CD4-positive, alpha-beta memory T cell (primary cell): ENCODE results near the gene OPRL1. TPM values are rescaled to one million over a fixed set of nuclear protein-coding genes. Genes with fewer than 3 reads are reported as not detected.

Experiments used
- CTCF ChIA-PET: fragments of 350-600 bp; sonication (Branson Sonifier 250); formaldehyde crosslinking; loops from one replicate; lab custom pipeline; 2021; ENCODE audit warnings: inconsistent platforms; ENCODE audit not compliant: partially characterized antibody; lab: Charles Lee
- POLR2A ChIA-PET: fragments of 350-600 bp; sonication (Branson Sonifier 250); formaldehyde crosslinking; loops from one replicate; lab custom pipeline; 2021; ENCODE audit not compliant: partially characterized antibody; lab: Charles Lee
- DNase-seq, 5 donors: peaks; one replicate each; pipeline versions ENCODE4 v3.0.0 to v3.0.0-alpha.2; 2020 to 2022; ENCODE audit warnings: mixed read lengths in 1 of 5
- H3K27ac ChIP-seq: one replicate; pipeline ENCODE4 v1.7.0; 2013; ENCODE audit warnings: low read depth, low read length
- H3K27me3 ChIP-seq: 2 replicates; pipeline ENCODE4 v1.7.0; 2013; ENCODE audit warnings: mild to moderate bottlenecking, low read length, moderate library complexity; ENCODE audit not compliant: insufficient read depth
- H3K36me3 ChIP-seq: 2 replicates; pipeline ENCODE4 v1.7.0; 2013; ENCODE audit warnings: mild to moderate bottlenecking, low read length, moderate library complexity; ENCODE audit not compliant: insufficient read depth
- H3K4me1 ChIP-seq: 2 replicates; pipeline ENCODE4 v1.7.0; 2013; ENCODE audit warnings: mild to moderate bottlenecking, low read length, moderate library complexity; ENCODE audit not compliant: insufficient read depth
- H3K4me3 ChIP-seq, 2 donors: one replicate each; pipeline ENCODE4 v1.7.0; 2013; ENCODE audit warnings: low read length in 2 of 2, mild to moderate bottlenecking in 1 of 2
- H3K9me3 ChIP-seq, 2 donors: one replicate each; pipeline ENCODE4 v1.7.0; 2013; ENCODE audit warnings: low read length in 2 of 2, control low read depth in 1 of 2; ENCODE audit not compliant: control insufficient read depth in 1 of 2
- H3K27ac Mint-ChIP-seq, 7 donors: one replicate each; pipeline ENCODE4 v1.8.0; 2020 to 2021; ENCODE audit warnings: mixed read lengths in 7 of 7, mild to moderate bottlenecking in 6 of 7, inconsistent platforms in 3 of 7, moderate library complexity in 3 of 7
- H3K27me3 Mint-ChIP-seq, 2 donors: one replicate each; pipeline ENCODE4 v1.8.0; 2020 to 2021; ENCODE audit warnings: mixed read lengths in 2 of 2
- H3K36me3 Mint-ChIP-seq, 2 donors: one replicate each; pipeline ENCODE4 v1.8.0; 2020 to 2021; ENCODE audit warnings: mixed read lengths in 2 of 2, inconsistent platforms in 1 of 2, mild to moderate bottlenecking in 1 of 2
- H3K4me1 Mint-ChIP-seq, 4 donors: one replicate each; pipeline ENCODE4 v1.8.0; 2020 to 2021; ENCODE audit warnings: mixed read lengths in 4 of 4, mild to moderate bottlenecking in 1 of 4
- H3K4me3 Mint-ChIP-seq, 8 donors: one replicate each; pipeline ENCODE4 v1.8.0; 2020 to 2021; ENCODE audit warnings: mixed read lengths in 8 of 8, mild to moderate bottlenecking in 7 of 8, moderate library complexity in 6 of 8, inconsistent platforms in 3 of 8
- H3K9me3 Mint-ChIP-seq, 8 donors: one replicate each; pipeline ENCODE4 v1.8.0; 2020 to 2021; ENCODE audit warnings: mixed read lengths in 8 of 8, mild to moderate bottlenecking in 5 of 8, inconsistent platforms in 3 of 8, moderate library complexity in 1 of 8
- intact Hi-C: fragments of 100-400 bp; cut with micrococcal nuclease; formaldehyde crosslinking; loops from one replicate; pipeline ENCODE4 v1.15.1; 2023
- polyA plus RNA-seq, 2 donors: library from polyadenylated mRNA; unstranded; fragments of 300-500 nt; fragmentation: Illumina TruSeq; gene quantifications; one replicate each; pipeline ENCODE4 v1.2.3, GENCODE V29; 2021
- total RNA-seq, 2 experiments: library from RNA; stranded (reverse); gene quantifications; one replicate each; pipeline ENCODE4 v1.2.3, GENCODE V29; 2021

Gene OPRL1
- total and polyA plus RNA-seq, 4 experiments from 2014 or later, result 0.68 to 1.1 (median 0.97) TPM

DNA sequence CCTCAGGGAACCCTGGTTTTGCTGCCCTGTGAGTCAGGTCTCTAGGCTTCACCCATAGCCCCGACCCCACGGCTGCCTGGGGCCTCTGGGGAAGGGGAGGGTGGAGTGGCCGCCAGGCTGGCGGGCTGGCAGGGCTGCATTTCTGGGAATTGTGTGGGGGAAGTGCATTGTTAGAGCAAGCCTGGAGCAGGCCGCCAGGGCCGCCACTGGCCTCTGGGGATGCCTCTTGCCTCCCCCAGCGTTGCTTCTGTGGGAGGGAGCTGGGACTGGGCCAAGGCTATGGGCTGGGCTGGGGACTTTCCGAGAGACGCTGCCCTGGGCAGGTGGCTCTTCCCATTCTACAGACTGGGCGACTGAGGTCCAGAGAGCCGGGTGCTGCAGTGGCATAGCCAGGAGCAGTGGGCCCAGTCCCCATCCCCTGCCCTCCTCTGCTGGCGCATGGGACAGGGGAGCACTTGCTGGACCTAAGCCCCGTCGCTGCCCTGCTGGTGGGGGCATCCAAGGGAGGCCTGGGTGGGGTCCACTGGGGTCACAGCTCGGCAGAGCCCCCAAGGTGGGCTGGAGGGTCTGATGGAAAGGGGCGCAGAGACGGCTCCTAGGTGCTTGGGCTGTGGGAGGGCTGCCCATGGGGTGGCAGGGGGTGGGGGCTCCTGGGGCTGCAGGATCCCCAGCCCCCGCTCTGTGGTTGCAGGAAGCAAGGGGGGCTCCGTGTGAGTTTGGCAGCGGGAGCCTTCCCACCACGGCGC is 23.8 kb upstream of the OPRL1 start:
- no peaks in the 10 kb centered on the region for H3K36me3 ChIP-seq
- ChIA-PET CTCF (interaction anchor here (1.2 to 11.2 kb wide), 2 partner anchors 11 to 16 kb away, joined by 4 to 133 read pairs; partner anchors contain the start of gene C20orf204), POLR2A (interaction anchor here (1.4 to 1.8 kb wide), 3 partner anchors 17 to 76 kb away, joined by 4 to 14 read pairs (median 6); partner anchors contain the start of genes PRPF6 and SAMD10)
- no peak for DNase-seq
- Mint-ChIP-seq H3K27ac (no peak overlapping the region), H3K9me3 (no peaks in the 10 kb centered on the region), H3K36me3 (no peaks in the 10 kb centered on the region), H3K4me3 (no peak overlapping the region), H3K4me1 (peaks cover 3 to 17% (median 9%) of the 10 kb centered on the region in 4 donors), H3K27me3 (peaks cover 11 to 20% of the 10 kb centered on the region in 2 donors)
- H3K9me3 ChIP-seq, result no peaks in the 10 kb centered on the region
- no peak overlapping the region for H3K4me3 ChIP-seq
- intact Hi-C loops, result no loop called here
- H3K4me1 ChIP-seq, result peaks cover 16% of the 10 kb centered on the region
- H3K27ac ChIP-seq, result no peak overlapping the region
- peaks cover 2% of the 10 kb centered on the region for H3K27me3 ChIP-seq

DNA sequence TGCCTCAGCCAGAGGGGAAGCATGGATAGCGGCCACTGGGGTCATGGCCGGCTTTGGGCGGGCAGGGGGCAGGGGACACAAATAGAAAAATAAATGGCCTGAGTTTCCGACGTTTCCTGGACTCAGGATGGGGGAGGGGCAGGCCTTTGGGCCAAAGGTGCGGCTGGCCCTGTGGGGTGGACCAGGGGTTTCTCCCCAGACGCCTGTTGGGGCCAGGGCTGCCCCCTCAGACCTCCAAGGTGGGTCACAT is 23.3 kb upstream of the OPRL1 start:
- ChIA-PET CTCF (interaction anchor here (1.2 to 11.2 kb wide), 2 partner anchors 10 to 17 kb away, joined by 4 to 133 read pairs; partner anchors contain the start of gene C20orf204), POLR2A (interaction anchor here (1.4 to 1.8 kb wide), 3 partner anchors 18 to 77 kb away, joined by 4 to 14 read pairs (median 6); partner anchors contain the start of genes PRPF6 and SAMD10)
- Mint-ChIP-seq H3K27ac (no peak overlapping the region), H3K9me3 (no peaks in the 10 kb centered on the region), H3K4me3 (no peak overlapping the region), H3K27me3 (peaks cover 11 to 20% of the 10 kb centered on the region in 2 donors), H3K36me3 (no peaks in the 10 kb centered on the region), H3K4me1 (peaks cover 3 to 17% (median 9%) of the 10 kb centered on the region in 4 donors)
- intact Hi-C loops, result no loop called here
- H3K27ac ChIP-seq, result no peak overlapping the region
- no peaks in the 10 kb centered on the region for H3K36me3 ChIP-seq
- no peak overlapping the region for H3K4me3 ChIP-seq
- H3K27me3 ChIP-seq, result no peaks in the 10 kb centered on the region
- DNase-seq, result no peak
- H3K9me3 ChIP-seq, result no peaks in the 10 kb centered on the region
- H3K4me1 ChIP-seq, result peaks cover 16% of the 10 kb centered on the region

DNA sequence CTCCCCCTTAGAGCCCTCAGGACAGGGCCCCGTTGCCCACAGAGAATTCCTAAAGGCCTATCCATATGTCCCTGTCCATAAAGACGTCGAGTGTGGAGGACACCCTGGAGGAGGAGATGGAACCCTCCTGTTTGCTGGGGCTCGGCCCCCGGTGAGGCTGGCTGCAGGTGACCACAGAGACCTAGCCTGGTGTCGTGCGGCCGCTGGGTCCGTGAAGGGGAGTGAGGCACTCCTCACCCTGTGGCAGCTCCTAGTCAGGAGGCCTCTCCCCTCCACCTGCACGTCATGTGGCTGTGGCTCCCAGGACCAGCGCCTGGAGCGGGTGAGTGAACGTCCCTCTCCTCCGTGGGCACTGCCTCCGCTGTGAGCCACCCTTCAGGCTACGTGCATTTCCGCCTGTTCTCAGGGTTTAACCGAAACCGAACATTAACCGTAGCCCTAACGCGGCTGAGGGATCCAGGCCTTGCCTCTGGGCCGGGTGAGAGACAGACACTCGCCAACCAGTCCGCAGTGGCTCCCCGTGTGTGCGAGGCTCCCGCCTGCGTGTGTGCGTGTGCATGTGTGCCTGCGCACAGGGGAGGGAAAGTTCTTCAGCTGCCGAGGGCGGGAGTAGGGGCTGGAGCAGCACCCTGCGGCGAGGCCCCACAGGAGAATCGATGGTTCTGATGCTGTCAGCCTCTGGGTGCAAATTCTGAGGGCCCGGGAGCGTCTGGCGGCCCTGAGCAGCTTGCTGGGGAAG is 22.8 kb upstream of the OPRL1 start:
- Mint-ChIP-seq H3K27ac (no peak overlapping the region), H3K36me3 (no peaks in the 10 kb centered on the region), H3K4me1 (peaks cover 3 to 20% (median 9%) of the 10 kb centered on the region in 4 donors), H3K27me3 (peaks cover 6 to 17% of the 10 kb centered on the region in 2 donors), H3K4me3 (peak overlapping the region in 6 of 8 donors; percentile 35 to 64 (median 53)), H3K9me3 (no peaks in the 10 kb centered on the region)
- no peak for DNase-seq
- CTCF ChIA-PET, result interaction anchor here (0.7 to 11.2 kb wide), 11 partner anchors 10 to 193 kb away, joined by 3 to 133 read pairs (median 6); partner anchors contain the start of genes C20orf204, OPRL1, PRPF6 and RGS19
- no peak overlapping the region for H3K27ac ChIP-seq
- POLR2A ChIA-PET, result interaction anchor here (0.6 to 1.8 kb wide), 7 partner anchors 13 to 161 kb away, joined by 3 to 14 read pairs (median 4); partner anchors contain the start of genes PRPF6 and SAMD10
- H3K4me3 ChIP-seq, result no peak overlapping the region
- H3K27me3 ChIP-seq, result no peaks in the 10 kb centered on the region
- intact Hi-C loops, result loop anchor here (1.0 kb wide), 1 partner anchor 18 kb away; no protein-coding TSS in a partner anchor
- no peaks in the 10 kb centered on the region for H3K36me3 ChIP-seq
- H3K9me3 ChIP-seq, result no peaks in the 10 kb centered on the region
- peaks cover 17% of the 10 kb centered on the region for H3K4me1 ChIP-seq

DNA sequence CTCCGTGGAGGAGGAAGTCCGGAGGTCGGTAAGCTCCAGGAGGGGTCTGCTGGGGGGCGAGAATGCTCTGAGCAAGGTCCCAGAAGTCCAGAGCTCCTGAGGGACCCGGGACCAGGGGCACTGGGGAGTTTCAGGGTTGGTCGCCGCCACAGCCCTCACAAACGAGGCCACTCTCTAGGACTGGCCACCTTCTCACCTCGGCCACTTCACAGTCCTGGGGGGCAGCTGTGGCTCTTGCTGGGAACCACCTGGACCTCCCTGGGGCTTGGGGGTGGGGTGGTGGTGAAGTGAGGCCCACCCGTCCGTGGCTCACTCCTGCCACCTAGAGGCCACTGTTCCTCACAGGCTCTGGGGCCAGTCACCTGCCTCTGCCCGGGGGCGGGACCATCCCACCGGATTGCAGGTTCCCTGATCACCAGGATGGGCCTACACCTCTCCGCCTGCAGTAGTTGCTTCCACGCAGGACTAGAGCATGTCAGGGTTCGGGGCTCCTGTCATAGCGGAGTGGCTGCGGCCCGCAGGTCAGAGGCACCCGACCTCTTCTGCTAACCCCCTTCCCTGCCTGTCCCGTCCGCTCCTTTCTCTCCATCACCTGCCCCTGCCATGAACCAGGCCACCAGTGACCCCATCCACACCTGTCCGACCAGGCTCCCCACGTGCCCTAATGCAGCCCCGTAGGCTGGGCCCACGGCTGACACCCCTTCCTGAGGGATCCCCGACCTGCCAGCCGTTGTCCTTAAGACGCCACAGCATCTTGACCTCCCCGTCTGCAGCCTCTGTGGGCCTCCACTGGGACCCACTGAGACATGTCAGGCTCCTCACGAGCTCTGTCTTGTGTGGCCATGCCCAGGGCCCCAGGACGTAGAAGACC is 22.0 kb upstream of the OPRL1 start:
- Mint-ChIP-seq H3K27me3 (peaks cover 6 to 14% of the 10 kb centered on the region in 2 donors), H3K4me1 (peaks cover 3 to 20% (median 9%) of the 10 kb centered on the region in 4 donors), H3K36me3 (no peaks in the 10 kb centered on the region), H3K4me3 (peak overlapping the region in 7 of 8 donors; percentile 26 to 64 (median 49)), H3K27ac (peak overlapping the region in 1 of 7 donors; percentile 53), H3K9me3 (no peaks in the 10 kb centered on the region)
- Histone ChIP-seq H3K4me3 (no peak overlapping the region), H3K4me1 (peaks cover 25% of the 10 kb centered on the region), H3K9me3 (no peaks in the 10 kb centered on the region), H3K27ac (no peak overlapping the region), H3K36me3 (no peaks in the 10 kb centered on the region), H3K27me3 (no peaks in the 10 kb centered on the region)
- DNase-seq, result peak; percentile 62 to 72 (median 69)
- ChIA-PET CTCF (interaction anchor here (0.7 to 11.2 kb wide), 11 partner anchors 9 to 193 kb away, joined by 3 to 133 read pairs (median 6); partner anchors contain the start of genes C20orf204, OPRL1, PRPF6 and RGS19), POLR2A (interaction anchor here (0.6 to 1.8 kb wide), 8 partner anchors 14 to 162 kb away, joined by 3 to 14 read pairs (median 4); partner anchors contain the start of genes LKAAEAR1, PRPF6 and SAMD10)
- intact Hi-C loops, result loop anchor here (1.0 kb wide), 1 partner anchor 19 kb away; no protein-coding TSS in a partner anchor

DNA sequence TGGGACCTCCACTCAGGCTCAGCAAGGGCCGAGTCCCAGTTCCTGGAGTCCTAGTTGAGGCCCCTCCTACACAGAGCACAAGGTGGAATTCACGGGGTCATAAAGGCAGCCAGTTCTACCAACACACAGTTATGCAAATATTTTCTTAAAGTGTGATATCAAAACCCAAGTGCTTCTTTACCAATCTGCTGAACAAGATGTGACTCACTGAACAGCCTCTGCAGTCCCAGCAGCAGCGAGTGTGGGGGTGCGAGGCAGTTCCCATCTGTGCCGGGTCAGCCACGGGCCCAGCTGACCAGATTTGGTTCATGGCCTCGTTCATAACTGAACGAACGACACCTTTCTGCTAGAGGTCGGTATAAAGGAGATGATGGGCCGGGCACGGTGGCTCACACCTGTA is 21.3 kb upstream of the OPRL1 start:
- Mint-ChIP-seq H3K4me1 (peaks cover 1 to 21% (median 10%) of the 10 kb centered on the region in 4 donors), H3K4me3 (peak overlapping the region in 1 of 8 donors; percentile 35), H3K27ac (no peak overlapping the region), H3K27me3 (peaks cover 2 to 9% of the 10 kb centered on the region in 2 donors), H3K9me3 (no peaks in the 10 kb centered on the region), H3K36me3 (no peaks in the 10 kb centered on the region)
- DNase-seq, result no peak
- ChIA-PET CTCF (interaction anchor here (2.3 to 11.2 kb wide), 3 partner anchors 19 to 85 kb away, joined by 6 to 133 read pairs (median 47); partner anchors contain the start of genes C20orf204, PRPF6 and SAMD10), POLR2A (interaction anchor here (1.1 to 1.4 kb wide), 2 partner anchors 19 to 26 kb away, joined by 3 read pairs; partner anchors contain the start of gene LKAAEAR1)
- intact Hi-C loops, result no loop called here
- H3K27me3 ChIP-seq, result no peaks in the 10 kb centered on the region
- H3K27ac ChIP-seq, result no peak overlapping the region
- no peaks in the 10 kb centered on the region for H3K9me3 ChIP-seq
- H3K4me1 ChIP-seq, result peaks cover 28% of the 10 kb centered on the region
- no peak overlapping the region for H3K4me3 ChIP-seq
- no peaks in the 10 kb centered on the region for H3K36me3 ChIP-seq

DNA sequence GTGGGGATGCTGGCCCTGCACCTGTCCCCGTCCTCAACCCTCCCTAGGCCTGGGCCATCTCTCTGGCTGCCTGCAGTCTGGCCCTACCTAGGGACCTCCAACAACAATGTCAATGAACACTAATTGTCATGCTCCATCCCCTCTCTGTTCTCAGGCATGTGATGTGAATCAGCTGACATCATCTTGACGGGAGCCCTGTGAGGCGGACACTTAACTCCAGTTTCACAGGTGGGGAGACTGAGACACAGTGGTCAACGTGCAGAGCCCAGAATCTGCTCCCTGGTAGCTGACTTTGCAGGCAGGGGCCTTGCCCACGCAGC is 17.6 kb upstream of the OPRL1 start:
- POLR2A ChIA-PET, result interaction anchor here (0.9 to 2.3 kb wide), 11 partner anchors 9 to 524 kb away, joined by 3 to 29 read pairs (median 5); partner anchors contain the start of genes LIME1, LKAAEAR1, OPRL1 and PRPF6
- no peak overlapping the region for H3K4me3 ChIP-seq
- H3K4me1 ChIP-seq, result peaks cover 58% of the 10 kb centered on the region
- no peaks in the 10 kb centered on the region for H3K36me3 Mint-ChIP-seq
- H3K9me3 Mint-ChIP-seq, result peaks cover 0 to 2% (median 0%) of the 10 kb centered on the region in 8 donors
- H3K27me3 ChIP-seq, result no peaks in the 10 kb centered on the region
- no peak for DNase-seq
- CTCF ChIA-PET, result interaction anchor here (0.6 to 11.2 kb wide), 6 partner anchors 9 to 200 kb away, joined by 3 to 133 read pairs (median 3); partner anchors contain the start of genes C20orf204, OPRL1, PRPF6 and RGS19
- H3K27ac Mint-ChIP-seq, result peak overlapping the region in 3 of 7 donors; percentile 48 to 72 (median 57)
- peaks cover 20 to 48% (median 36%) of the 10 kb centered on the region in 4 donors for H3K4me1 Mint-ChIP-seq
- intact Hi-C loops, result loop anchor here (5.0 kb wide), 1 partner anchor 405 kb away; the partner anchor contains the start of gene RTEL1
- no peaks in the 10 kb centered on the region for H3K27me3 Mint-ChIP-seq
- H3K9me3 ChIP-seq, result no peaks in the 10 kb centered on the region
- peak overlapping the region in 2 of 8 donors; percentile 62 to 71 for H3K4me3 Mint-ChIP-seq
- no peaks in the 10 kb centered on the region for H3K36me3 ChIP-seq
- peak overlapping the region; percentile 59 for H3K27ac ChIP-seq
